Measurements from ENCODE around the gene HMGB4.

HMGB4 gene

DNA sequence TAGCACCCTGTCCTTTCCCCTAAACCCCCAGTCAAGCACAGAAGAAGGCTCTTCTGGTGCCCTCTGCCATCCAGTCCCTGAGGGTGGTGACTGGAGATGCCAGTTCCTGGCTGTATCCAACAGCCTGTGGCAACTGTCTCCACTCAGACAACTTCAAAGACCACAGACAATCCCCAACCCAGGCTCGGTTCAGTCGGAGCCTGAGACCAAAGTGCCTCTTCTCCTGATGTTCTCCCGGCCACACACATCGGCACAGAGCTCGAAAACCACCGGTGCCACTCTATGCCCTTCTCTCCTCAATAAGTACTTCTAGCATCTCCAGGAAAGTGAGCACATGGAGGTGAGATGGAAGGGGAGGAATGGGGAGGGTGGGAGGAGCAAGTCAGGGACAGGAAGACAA, 39.6 kb upstream of the HMGB4 start:
- peaks cover 5% of the 10 kb centered on the region for H3K36me3 Mint-ChIP-seq (ENCODE audit: low read depth)
- no peak overlapping the region for H3K27ac Mint-ChIP-seq
- H3K9me3 Mint-ChIP-seq, result peaks cover 14% of the 10 kb centered on the region
- TF ChIP-seq, protein P1, sequence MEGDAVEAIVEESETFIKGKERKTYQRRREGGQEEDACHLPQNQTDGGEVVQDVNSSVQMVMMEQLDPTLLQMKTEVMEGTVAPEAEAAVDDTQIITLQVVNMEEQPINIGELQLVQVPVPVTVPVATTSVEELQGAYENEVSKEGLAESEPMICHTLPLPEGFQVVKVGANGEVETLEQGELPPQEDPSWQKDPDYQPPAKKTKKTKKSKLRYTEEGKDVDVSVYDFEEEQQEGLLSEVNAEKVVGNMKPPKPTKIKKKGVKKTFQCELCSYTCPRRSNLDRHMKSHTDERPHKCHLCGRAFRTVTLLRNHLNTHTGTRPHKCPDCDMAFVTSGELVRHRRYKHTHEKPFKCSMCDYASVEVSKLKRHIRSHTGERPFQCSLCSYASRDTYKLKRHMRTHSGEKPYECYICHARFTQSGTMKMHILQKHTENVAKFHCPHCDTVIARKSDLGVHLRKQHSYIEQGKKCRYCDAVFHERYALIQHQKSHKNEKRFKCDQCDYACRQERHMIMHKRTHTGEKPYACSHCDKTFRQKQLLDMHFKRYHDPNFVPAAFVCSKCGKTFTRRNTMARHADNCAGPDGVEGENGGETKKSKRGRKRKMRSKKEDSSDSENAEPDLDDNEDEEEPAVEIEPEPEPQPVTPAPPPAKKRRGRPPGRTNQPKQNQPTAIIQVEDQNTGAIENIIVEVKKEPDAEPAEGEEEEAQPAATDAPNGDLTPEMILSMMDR (IDR thresholded peaks at IDR 0.05), result no peak
- no peaks in the 10 kb centered on the region for H3K4me1 Mint-ChIP-seq
- H3K4me3 Mint-ChIP-seq, result no peak overlapping the region
- H3K27me3 Mint-ChIP-seq (ENCODE audit: low read depth, poor library complexity), result peaks cover 10% of the 10 kb centered on the region
- DNase-seq, result no peak

DNA sequence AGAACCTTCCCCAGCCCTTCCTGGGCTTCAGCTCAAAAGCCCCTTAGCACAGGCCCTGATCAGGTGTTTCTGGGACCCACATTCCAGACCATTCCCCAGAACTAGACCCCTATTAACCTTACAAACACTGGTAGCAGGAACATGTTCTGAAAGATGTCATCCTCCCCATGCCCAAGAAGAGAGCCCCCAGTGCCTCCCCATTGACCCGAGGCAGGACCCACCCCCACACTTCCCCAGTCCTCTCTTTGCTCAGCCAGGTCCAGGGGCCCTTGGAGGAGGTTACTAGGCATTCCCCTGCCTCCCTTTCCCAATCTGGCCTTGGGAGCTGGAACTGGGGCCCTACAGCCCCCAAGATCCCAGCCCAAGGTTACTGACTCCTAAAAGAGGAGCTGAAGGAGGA, 38.9 kb upstream of the HMGB4 start:
- no peak overlapping the region for H3K27ac Mint-ChIP-seq
- peaks cover 5% of the 10 kb centered on the region for H3K36me3 Mint-ChIP-seq (ENCODE audit: low read depth)
- H3K9me3 Mint-ChIP-seq, result peaks cover 21% of the 10 kb centered on the region
- no peaks in the 10 kb centered on the region for H3K4me1 Mint-ChIP-seq
- peaks cover 10% of the 10 kb centered on the region for H3K27me3 Mint-ChIP-seq (ENCODE audit: low read depth, poor library complexity)
- no peak overlapping the region for H3K4me3 Mint-ChIP-seq
- DNase-seq, result no peak
- TF ChIP-seq, protein P1 (IDR thresholded peaks at IDR 0.05), result no peak

DNA sequence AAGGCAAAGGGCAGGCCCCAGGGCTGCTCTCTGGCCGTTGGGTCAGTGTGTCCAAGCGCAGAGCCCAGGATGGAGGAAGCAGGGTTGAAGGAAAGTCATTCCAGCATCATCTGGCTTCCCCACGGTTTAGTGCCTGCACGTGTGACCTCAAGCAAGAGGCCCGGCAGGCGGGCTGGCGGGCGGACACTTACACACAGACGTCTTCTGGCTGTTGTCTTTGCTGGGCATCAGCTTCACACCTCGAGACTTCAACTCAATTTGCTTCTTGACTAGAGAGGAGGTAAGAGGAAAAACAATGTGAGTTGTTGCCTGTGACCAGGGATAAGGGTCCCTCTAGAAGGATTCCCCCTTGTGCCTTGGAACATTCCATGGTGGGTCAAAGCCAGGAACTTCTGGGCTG, 38.4 kb upstream of the HMGB4 start:
- H3K27ac Mint-ChIP-seq, result no peak overlapping the region
- TF ChIP-seq, protein P1 (IDR thresholded peaks at IDR 0.05), result no peak
- peaks cover 22% of the 10 kb centered on the region for H3K9me3 Mint-ChIP-seq
- H3K4me1 Mint-ChIP-seq, result no peaks in the 10 kb centered on the region
- H3K27me3 Mint-ChIP-seq (ENCODE audit: low read depth, poor library complexity), result peaks cover 10% of the 10 kb centered on the region
- H3K4me3 Mint-ChIP-seq, result no peak overlapping the region
- no peak for DNase-seq
- peaks cover 5% of the 10 kb centered on the region for H3K36me3 Mint-ChIP-seq (ENCODE audit: low read depth)

DNA sequence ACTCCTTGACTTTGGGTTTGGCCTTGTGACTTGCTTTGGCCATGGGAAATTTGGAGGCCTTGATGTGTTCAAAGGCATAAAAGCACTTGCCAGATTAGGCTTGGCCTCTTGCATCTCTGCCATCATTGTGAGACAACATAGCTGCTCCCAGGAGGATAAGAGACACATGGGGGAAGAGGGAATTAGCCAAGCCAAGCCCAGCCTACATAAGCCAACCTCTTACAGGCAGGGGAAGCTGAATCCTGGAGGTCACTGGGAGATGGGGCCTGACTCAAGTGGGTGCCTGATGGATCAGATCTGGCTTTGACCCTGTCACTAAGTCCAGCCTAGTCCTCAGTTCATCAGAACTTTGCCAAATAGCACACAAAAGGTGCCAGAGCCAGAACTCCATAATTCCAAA, 37.6 kb upstream of the HMGB4 start:
- DNase-seq, result no peak
- Mint-ChIP-seq H3K9me3 (peaks cover 30% of the 10 kb centered on the region), H3K4me1 (no peaks in the 10 kb centered on the region), H3K27ac (no peak overlapping the region), H3K27me3 (ENCODE audit: low read depth, poor library complexity) (peaks cover 10% of the 10 kb centered on the region), H3K36me3 (ENCODE audit: low read depth) (peaks cover 5% of the 10 kb centered on the region), H3K4me3 (no peak overlapping the region)
- TF ChIP-seq, protein P1 (IDR thresholded peaks at IDR 0.05), result no peak

DNA sequence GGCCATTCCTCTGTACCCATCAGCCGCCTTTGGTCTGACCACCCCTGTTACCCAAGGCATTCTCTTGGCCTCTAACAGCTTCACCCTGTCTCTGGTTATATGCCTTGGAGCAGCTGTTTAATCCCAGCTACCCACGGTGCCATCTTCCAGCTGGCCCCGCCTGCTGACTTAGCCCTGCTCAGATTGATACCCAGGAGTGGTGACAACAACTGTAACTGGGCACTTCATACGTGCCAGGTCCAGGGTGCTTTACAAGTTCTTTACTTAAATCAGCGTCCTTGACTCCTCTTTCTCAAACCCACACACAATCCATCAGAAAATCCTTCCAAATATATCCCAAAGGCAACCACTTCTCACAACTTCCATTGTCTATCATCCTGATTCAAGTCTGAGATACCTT, 37.2 kb upstream of the HMGB4 start:
- TF ChIP-seq, protein P1 (IDR thresholded peaks at IDR 0.05), result no peak
- Mint-ChIP-seq H3K36me3 (ENCODE audit: low read depth) (peaks cover 5% of the 10 kb centered on the region), H3K9me3 (peaks cover 32% of the 10 kb centered on the region), H3K27me3 (ENCODE audit: low read depth, poor library complexity) (peaks cover 7% of the 10 kb centered on the region), H3K4me1 (no peaks in the 10 kb centered on the region), H3K27ac (no peak overlapping the region), H3K4me3 (no peak overlapping the region)
- no peak for DNase-seq

- no peaks in the 10 kb centered on the region for H3K4me1 Mint-ChIP-seq
- TF ChIP-seq, protein P1 (IDR thresholded peaks at IDR 0.05), result no peak
- DNase-seq, result no peak
- H3K36me3 Mint-ChIP-seq (ENCODE audit: low read depth), result peaks cover 5% of the 10 kb centered on the region
- no peak overlapping the region for H3K27ac Mint-ChIP-seq
- H3K9me3 Mint-ChIP-seq, result peaks cover 42% of the 10 kb centered on the region
- H3K4me3 Mint-ChIP-seq, result no peak overlapping the region
- peaks cover 7% of the 10 kb centered on the region for H3K27me3 Mint-ChIP-seq (ENCODE audit: low read depth, poor library complexity)
Observed at GRCh38 chr1:33828059-33828458, 35.8 kb upstream of the HMGB4 start.
